ENCODE results near the gene KLHL3. TPM values are rescaled to one million over a fixed set of nuclear protein-coding genes. Genes with fewer than 3 reads are reported as not detected.

The KLHL3 gene
- polyA plus RNA-seq, 1 of the 3 experiments (the other 2 are of a cell fraction) = 3.8 TPM

GRCh38 chr5:137760719-137761516 lies 25.0 kb upstream of the KLHL3 start:
- H3K79me2 ChIP-seq (ENCODE audit: insufficient read depth) = no peaks in the 10 kb centered on the region
- H3K4me1 ChIP-seq (ENCODE audit: control insufficient read depth in 1 of 2, insufficient read depth in 2 of 2, low read depth in 1 of 2, low read length in 1 of 2) = no peaks in the 10 kb centered on the region
- no peaks in the 10 kb centered on the region for H3F3A ChIP-seq (replicated peaks; ENCODE audit: insufficient read depth)
- ChIA-PET CTCF (interaction anchor here (6.0 kb wide), 1 partner anchor 17 kb away, joined by 51 read pairs; no protein-coding TSS in a partner anchor), POLR2A (no interaction called here)
- no peaks in the 10 kb centered on the region for H3K9me3 ChIP-seq
- no peaks in the 10 kb centered on the region for H3K36me3 ChIP-seq (replicated peaks in 1 of 2; ENCODE audit: control insufficient read depth in 1 of 2, insufficient read depth in 2 of 2, low read length in 1 of 2)
- H3K27ac ChIP-seq (ENCODE audit: low read depth in 2 of 2, low read length in 1 of 2) = no peak overlapping the region
- no peak overlapping the region for H3K4me3 ChIP-seq (ENCODE audit: low read depth in 2 of 2, low read length in 1 of 2)
- H4K20me1 ChIP-seq (ENCODE audit: insufficient read depth) = no peaks in the 10 kb centered on the region
- H3K9me2 ChIP-seq = no peaks in the 10 kb centered on the region
- H3K27me3 ChIP-seq (ENCODE audit: insufficient read depth) = no peaks in the 10 kb centered on the region
- DNase-seq = no peak
- no peak overlapping the region for H3K9ac ChIP-seq
- 78% methylated on average over 7 of the region's 7 CpGs for WGBS (ENCODE audit: low lambda C conversion rate)
- no peak overlapping the region for H3K4me2 ChIP-seq
- H2AFZ ChIP-seq (ENCODE audit: low read depth) = no peak overlapping the region
- TF ChIP-seq MAX (IDR thresholded peaks at IDR 0.05; ENCODE audit: low read depth) = no peak

- Histone ChIP-seq H3K4me1 (ENCODE audit: control insufficient read depth in 1 of 2, insufficient read depth in 2 of 2, low read depth in 1 of 2, low read length in 1 of 2) (no peaks in the 10 kb centered on the region; a peak in 1 of 4 replicates), H3K27ac (ENCODE audit: low read depth in 2 of 2, low read length in 1 of 2) (no peak overlapping the region), H4K20me1 (ENCODE audit: insufficient read depth) (no peaks in the 10 kb centered on the region), H3F3A (replicated peaks; ENCODE audit: insufficient read depth) (no peaks in the 10 kb centered on the region), H3K79me2 (ENCODE audit: insufficient read depth) (no peaks in the 10 kb centered on the region), H3K36me3 (replicated peaks in 1 of 2; ENCODE audit: control insufficient read depth in 1 of 2, insufficient read depth in 2 of 2, low read length in 1 of 2) (no peaks in the 10 kb centered on the region), H3K9me3 (no peaks in the 10 kb centered on the region), H3K9ac (no peak overlapping the region), H3K4me3 (ENCODE audit: low read depth in 2 of 2, low read length in 1 of 2) (no peak overlapping the region), H2AFZ (ENCODE audit: low read depth) (no peak overlapping the region), H3K9me2 (no peaks in the 10 kb centered on the region), H3K4me2 (no peak overlapping the region), H3K27me3 (ENCODE audit: insufficient read depth) (no peaks in the 10 kb centered on the region)
- CTCF ChIA-PET = interaction anchor here (6.0 kb wide), 1 partner anchor 18 kb away, joined by 51 read pairs; no protein-coding TSS in a partner anchor
- no peak for DNase-seq
- WGBS (ENCODE audit: low lambda C conversion rate) = 90% methylated on average over 4 of the region's 4 CpGs
- TF ChIP-seq JUND (IDR thresholded peaks at IDR 0.05) (no peak), MXI1 (IDR thresholded peaks at IDR 0.05; ENCODE audit: low read depth, low read length) (no peak), YY1 (IDR thresholded peaks at IDR 0.05; ENCODE audit: low read depth) (no peak), SIN3A (IDR thresholded peaks at IDR 0.05; ENCODE audit: borderline replicate concordance, low read depth, low read length) (no peak), MEF2A (IDR thresholded peaks at IDR 0.05; ENCODE audit: borderline replicate concordance, low read depth) (no peak), RFX5 (IDR thresholded peaks at IDR 0.05; ENCODE audit: low read length) (no peak), FOXM1 (IDR thresholded peaks at IDR 0.05; ENCODE audit: low read depth) (no peak), POLR2AphosphoS5 (IDR thresholded peaks at IDR 0.05; ENCODE audit: low read depth, low read length) (no peak), EZH2phosphoT487 (IDR thresholded peaks at IDR 0.05; ENCODE audit: borderline replicate concordance, low read depth) (no peak), TCF12 (IDR thresholded peaks at IDR 0.05) (no peak), CHD2 (IDR thresholded peaks at IDR 0.05; ENCODE audit: low read length, partially characterized antibody) (no peak), EP300 (IDR thresholded peaks at IDR 0.05; ENCODE audit: borderline replicate concordance in 1 of 2, low read depth in 1 of 2, low read length in 1 of 2) (no peak), RAD21 (IDR thresholded peaks at IDR 0.05; ENCODE audit: low read length) (no peak), RXRA (IDR thresholded peaks at IDR 0.05; ENCODE audit: borderline replicate concordance, low read depth) (no peak), FOXJ3 (CRISPR knock-in tag; IDR thresholded peaks at IDR 0.05) (no peak)
- TF ChIP-seq, protein P1, sequence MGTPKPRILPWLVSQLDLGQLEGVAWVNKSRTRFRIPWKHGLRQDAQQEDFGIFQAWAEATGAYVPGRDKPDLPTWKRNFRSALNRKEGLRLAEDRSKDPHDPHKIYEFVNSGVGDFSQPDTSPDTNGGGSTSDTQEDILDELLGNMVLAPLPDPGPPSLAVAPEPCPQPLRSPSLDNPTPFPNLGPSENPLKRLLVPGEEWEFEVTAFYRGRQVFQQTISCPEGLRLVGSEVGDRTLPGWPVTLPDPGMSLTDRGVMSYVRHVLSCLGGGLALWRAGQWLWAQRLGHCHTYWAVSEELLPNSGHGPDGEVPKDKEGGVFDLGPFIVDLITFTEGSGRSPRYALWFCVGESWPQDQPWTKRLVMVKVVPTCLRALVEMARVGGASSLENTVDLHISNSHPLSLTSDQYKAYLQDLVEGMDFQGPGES (IDR thresholded peaks at IDR 0.05; ENCODE audit: low read depth, low read length) = no peak
- TF ChIP-seq, protein P2, sequence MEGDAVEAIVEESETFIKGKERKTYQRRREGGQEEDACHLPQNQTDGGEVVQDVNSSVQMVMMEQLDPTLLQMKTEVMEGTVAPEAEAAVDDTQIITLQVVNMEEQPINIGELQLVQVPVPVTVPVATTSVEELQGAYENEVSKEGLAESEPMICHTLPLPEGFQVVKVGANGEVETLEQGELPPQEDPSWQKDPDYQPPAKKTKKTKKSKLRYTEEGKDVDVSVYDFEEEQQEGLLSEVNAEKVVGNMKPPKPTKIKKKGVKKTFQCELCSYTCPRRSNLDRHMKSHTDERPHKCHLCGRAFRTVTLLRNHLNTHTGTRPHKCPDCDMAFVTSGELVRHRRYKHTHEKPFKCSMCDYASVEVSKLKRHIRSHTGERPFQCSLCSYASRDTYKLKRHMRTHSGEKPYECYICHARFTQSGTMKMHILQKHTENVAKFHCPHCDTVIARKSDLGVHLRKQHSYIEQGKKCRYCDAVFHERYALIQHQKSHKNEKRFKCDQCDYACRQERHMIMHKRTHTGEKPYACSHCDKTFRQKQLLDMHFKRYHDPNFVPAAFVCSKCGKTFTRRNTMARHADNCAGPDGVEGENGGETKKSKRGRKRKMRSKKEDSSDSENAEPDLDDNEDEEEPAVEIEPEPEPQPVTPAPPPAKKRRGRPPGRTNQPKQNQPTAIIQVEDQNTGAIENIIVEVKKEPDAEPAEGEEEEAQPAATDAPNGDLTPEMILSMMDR (IDR thresholded peaks at IDR 0.05) = no peak
- TF ChIP-seq, protein P3, sequence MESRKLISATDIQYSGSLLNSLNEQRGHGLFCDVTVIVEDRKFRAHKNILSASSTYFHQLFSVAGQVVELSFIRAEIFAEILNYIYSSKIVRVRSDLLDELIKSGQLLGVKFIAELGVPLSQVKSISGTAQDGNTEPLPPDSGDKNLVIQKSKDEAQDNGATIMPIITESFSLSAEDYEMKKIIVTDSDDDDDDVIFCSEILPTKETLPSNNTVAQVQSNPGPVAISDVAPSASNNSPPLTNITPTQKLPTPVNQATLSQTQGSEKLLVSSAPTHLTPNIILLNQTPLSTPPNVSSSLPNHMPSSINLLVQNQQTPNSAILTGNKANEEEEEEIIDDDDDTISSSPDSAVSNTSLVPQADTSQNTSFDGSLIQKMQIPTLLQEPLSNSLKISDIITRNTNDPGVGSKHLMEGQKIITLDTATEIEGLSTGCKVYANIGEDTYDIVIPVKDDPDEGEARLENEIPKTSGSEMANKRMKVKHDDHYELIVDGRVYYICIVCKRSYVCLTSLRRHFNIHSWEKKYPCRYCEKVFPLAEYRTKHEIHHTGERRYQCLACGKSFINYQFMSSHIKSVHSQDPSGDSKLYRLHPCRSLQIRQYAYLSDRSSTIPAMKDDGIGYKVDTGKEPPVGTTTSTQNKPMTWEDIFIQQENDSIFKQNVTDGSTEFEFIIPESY (IDR thresholded peaks at IDR 0.05; ENCODE audit: borderline replicate concordance, low read depth) = no peak
- TF ChIP-seq, protein P4, sequence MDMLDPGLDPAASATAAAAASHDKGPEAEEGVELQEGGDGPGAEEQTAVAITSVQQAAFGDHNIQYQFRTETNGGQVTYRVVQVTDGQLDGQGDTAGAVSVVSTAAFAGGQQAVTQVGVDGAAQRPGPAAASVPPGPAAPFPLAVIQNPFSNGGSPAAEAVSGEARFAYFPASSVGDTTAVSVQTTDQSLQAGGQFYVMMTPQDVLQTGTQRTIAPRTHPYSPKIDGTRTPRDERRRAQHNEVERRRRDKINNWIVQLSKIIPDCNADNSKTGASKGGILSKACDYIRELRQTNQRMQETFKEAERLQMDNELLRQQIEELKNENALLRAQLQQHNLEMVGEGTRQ (IDR thresholded peaks at IDR 0.05; ENCODE audit: borderline replicate concordance, low read depth, low read length) = no peak
- POLR2A ChIA-PET = no interaction called here
These were observed 24.4 kb upstream of the KLHL3 start for GRCh38 chr5:137760294-137760693.
